Measurements from ENCODE around the gene WDR1. TPM values are rescaled to one million over a fixed set of nuclear protein-coding genes. Genes with fewer than 3 reads are reported as not detected.

The WDR1 gene
- total RNA-seq, 4 donors from 2014 or later: 361 to 536 (median 485) TPM

DNA sequence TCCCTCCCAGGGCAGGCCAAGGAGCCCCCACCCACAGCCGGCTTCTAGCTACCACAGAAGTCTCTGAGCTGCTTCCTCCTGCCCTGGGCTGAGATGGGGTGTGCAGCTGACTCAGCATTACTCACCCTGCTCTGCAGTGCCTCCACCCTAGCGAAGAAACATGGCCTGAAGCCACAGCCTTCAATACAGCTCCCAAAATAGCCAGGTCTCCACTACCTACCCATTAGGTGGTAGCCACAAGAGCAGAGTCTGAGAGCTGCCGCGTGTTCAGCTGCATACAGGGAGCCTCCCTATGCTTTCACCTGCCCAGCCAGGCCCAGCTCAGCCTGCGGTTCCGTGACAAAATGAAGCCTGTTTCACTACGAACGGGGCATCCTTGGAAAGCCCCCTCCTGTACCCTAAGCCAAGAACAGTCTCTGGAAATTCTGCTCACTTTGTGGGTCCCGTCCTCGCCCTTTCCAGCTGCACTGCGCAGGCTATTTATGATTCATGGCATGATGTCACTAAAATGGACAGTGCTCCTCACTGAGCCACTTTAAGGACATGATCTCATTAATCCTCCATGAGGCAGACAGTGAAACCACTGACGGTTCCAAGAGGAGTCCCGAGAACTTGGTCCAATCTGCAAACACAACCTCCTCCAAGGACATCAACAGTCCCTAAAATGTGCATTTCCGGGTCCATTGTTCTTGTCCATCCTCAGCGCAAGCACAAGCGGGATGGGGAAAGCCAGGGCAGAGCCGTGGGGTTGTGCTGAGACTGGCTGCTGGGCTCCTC, 20.2 kb downstream of the WDR1 start:
- H3K4me3 ChIP-seq: no peak overlapping the region
- WGBS: 19% methylated on average over 15 of the region's 17 CpGs
- H3K4me1 ChIP-seq: peaks cover 97 to 100% (median 100%) of the 10 kb centered on the region in 4 donors
- no peak for DNase-seq (ENCODE audit: extremely low spot score)
- H3K9me3 ChIP-seq: no peaks in the 10 kb centered on the region
- no peaks in the 10 kb centered on the region for H3K27me3 ChIP-seq
- intact Hi-C loops (cut with DNase I): no loop called here
- H3K27ac ChIP-seq (replicated peaks in 1 of 4): peak overlapping the region; percentile 83 to 98 (median 90)
- peaks cover 9 to 96% (median 81%) of the 10 kb centered on the region in 4 donors for H3K36me3 ChIP-seq
- TF ChIP-seq CTCF (IDR thresholded peaks at IDR 0.05): no peak
- peak; percentile 57 to 69 for TF ChIP-seq POLR2AphosphoS5 (IDR thresholded peaks at IDR 0.05)

DNA sequence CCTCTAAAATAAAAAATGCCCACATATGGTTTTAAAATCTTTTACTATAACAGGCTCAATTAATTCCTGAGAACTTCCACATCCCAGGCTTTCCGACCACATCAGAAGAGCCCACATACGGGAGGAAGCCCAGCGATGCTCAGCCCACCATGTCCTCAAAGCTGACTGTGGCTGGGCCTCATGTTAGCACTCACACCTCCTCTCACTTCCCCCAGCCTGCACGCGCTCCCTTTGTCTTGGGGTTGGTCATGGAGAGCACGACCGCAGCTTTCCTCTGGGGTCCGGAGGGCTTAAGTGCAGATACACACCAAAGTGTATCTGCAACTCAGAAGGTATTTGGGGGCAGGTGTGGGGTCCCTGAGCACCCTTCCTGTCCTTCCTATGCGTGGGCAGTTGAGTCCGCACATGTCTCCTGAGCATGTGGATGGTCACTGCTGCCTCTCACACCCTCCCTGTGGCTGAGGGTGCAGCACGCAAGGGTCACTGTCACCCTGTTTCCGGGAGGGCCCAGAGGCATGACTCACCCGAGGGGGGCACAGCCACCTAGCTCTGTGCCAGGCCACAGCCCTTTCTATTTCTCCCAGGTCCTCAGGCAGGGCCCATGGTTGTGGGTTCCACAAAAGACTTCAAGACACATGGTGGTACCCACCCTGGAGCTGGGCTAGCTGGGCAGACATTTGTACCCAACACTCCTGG, 21.2 kb downstream of the WDR1 start:
- 70% methylated on average over 8 of the region's 13 CpGs for WGBS
- H3K27ac ChIP-seq (replicated peaks in 1 of 4): peak overlapping the region; percentile 83 to 98 (median 90)
- DNase-seq (ENCODE audit: extremely low spot score): no peak
- no peak overlapping the region for H3K4me3 ChIP-seq
- peaks cover 93 to 100% (median 98%) of the 10 kb centered on the region in 4 donors for H3K4me1 ChIP-seq
- no peaks in the 10 kb centered on the region for H3K27me3 ChIP-seq
- H3K9me3 ChIP-seq: no peaks in the 10 kb centered on the region
- TF ChIP-seq POLR2AphosphoS5 (IDR thresholded peaks at IDR 0.05) (no peak), EP300 (IDR thresholded peaks at IDR 0.05) (no peak), POLR2A (IDR thresholded peaks at IDR 0.05; ENCODE audit: low read depth) (no peak), CTCF (IDR thresholded peaks at IDR 0.05) (no peak)
- peaks cover 19 to 99% (median 86%) of the 10 kb centered on the region in 4 donors for H3K36me3 ChIP-seq
- intact Hi-C loops (cut with DNase I): no loop called here

GRCh38 chr4:10094841-10095240, 21.8 kb downstream of the WDR1 start:
- intact Hi-C loops (cut with DNase I): no loop called here
- Histone ChIP-seq H3K27ac (replicated peaks in 1 of 4) (peak overlapping the region; percentile 83 to 98 (median 90)), H3K9me3 (no peaks in the 10 kb centered on the region), H3K36me3 (peaks cover 25 to 99% (median 87%) of the 10 kb centered on the region in 4 donors), H3K4me1 (peaks cover 92 to 100% (median 98%) of the 10 kb centered on the region in 4 donors), H3K27me3 (no peaks in the 10 kb centered on the region), H3K4me3 (no peak overlapping the region)
- no peak for DNase-seq (ENCODE audit: extremely low spot score)
- 91% methylated on average over 5 of the region's 13 CpGs for WGBS
- TF ChIP-seq EP300 (IDR thresholded peaks at IDR 0.05): no peak
- no peak for TF ChIP-seq CTCF (IDR thresholded peaks at IDR 0.05)
- TF ChIP-seq POLR2AphosphoS5 (IDR thresholded peaks at IDR 0.05): no peak
- TF ChIP-seq POLR2A (IDR thresholded peaks at IDR 0.05; ENCODE audit: low read depth): no peak

DNA sequence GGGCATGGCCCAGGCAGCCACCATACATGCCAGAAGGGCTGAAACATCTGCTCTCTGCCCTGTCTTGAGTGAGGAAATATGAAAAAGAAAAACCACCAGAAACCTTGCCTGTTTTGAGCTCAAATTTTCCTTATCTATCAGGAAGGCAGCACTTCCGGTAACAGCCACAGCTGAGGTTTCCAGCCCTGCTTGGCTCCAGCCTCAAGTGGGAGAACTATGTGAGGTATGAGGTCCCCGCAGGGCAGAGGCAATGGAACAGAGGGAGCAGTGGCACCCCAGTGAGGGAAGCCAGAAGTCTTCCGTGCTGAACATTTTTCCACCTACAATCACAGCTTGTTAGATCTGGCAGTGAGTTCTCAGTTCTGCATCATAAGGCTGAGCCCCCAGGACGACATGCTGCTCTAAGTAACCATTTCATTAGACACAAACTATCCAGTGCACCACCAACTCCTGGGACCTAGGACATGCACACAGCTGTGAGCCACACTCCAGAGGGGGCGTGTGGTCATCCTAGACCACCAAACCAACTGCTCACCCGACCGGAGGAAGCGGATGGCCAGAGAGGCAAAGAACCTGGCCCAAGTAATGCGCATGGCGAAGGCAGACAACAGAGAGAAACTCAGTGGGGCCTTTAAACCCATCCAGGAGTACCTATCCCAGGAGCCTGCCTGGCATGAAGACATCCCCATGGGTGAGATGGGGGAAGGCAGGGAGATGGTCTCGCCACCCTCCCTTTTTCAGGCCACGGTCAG, 22.6 kb downstream of the WDR1 start:
- whole genome bisulfite sequencing: 50% methylated on average over 12 of the region's 12 CpGs
- TF ChIP-seq POLR2A (IDR thresholded peaks at IDR 0.05; ENCODE audit: low read depth): no peak
- TF ChIP-seq EP300 (IDR thresholded peaks at IDR 0.05): no peak
- TF ChIP-seq POLR2AphosphoS5 (IDR thresholded peaks at IDR 0.05): peak; percentile 73 to 79
- no peak for TF ChIP-seq CTCF (IDR thresholded peaks at IDR 0.05)
- H3K27ac ChIP-seq (replicated peaks in 1 of 4): peak overlapping the region; percentile 83 to 98 (median 90)
- H3K27me3 ChIP-seq: no peaks in the 10 kb centered on the region
- peaks cover 26 to 99% (median 87%) of the 10 kb centered on the region in 4 donors for H3K36me3 ChIP-seq
- no peak overlapping the region for H3K4me3 ChIP-seq
- peaks cover 92 to 100% (median 98%) of the 10 kb centered on the region in 4 donors for H3K4me1 ChIP-seq
- intact Hi-C loops (cut with DNase I): no loop called here
- H3K9me3 ChIP-seq: no peaks in the 10 kb centered on the region
- no peak for DNase-seq (ENCODE audit: extremely low spot score)
